ENCODE results near the gene ABCG8. TPM values are rescaled to one million over a fixed set of nuclear protein-coding genes. Genes with fewer than 3 reads are reported as not detected.

The ABCG8 gene
- total RNA-seq, 2 donors from 2014 or later = not detected

DNA sequence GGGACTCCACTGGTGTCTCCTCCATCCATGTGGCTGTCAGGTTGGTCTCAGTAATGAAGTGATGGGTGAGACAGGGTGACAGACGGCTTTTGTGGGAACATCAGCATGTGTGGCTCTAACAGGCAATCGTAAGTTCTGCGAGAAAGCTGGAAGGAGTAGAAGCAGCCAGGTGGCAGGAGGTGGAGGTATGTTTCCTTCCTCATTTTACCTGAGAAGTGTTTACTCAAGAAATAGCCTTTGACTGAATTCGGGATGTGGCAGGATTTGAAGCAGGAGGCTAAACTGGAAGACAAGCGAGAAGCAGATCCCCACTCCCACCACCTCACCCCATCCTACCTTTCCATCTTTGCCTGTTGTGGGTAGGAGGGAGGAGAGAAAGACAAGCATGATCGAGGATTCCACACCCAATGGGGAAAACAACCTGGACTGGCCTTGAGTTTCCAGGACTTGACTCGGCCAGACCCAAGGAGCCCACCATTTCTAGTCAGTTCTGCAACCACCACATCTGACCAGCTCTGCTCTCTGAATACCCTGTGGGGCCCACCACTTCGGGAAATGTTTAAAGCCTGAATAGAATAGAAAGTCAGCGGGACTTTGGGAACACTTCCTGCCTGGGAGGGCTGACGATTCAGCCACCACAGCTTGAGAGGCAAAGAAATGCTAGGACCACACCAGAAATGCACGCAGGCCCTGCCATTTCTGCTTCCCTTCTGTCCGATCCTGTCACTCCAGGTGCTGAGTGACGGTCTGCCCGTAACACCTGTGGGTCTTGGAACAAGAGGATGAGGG lies 1.2 kb downstream of the ABCG8 start:
- no peaks in the 10 kb centered on the region for H3K27me3 Mint-ChIP-seq
- ATAC-seq = no peak
- H3K27ac Mint-ChIP-seq = no peak overlapping the region
- no peaks in the 10 kb centered on the region for H3K9me3 Mint-ChIP-seq
- no peaks in the 10 kb centered on the region for H3K4me1 Mint-ChIP-seq (ENCODE audit: low read depth in 2 of 2)
- DNase-seq (ENCODE audit: low spot score) = no peak
- H3K4me3 Mint-ChIP-seq = no peak overlapping the region
- no peaks in the 10 kb centered on the region for H3K36me3 Mint-ChIP-seq

DNA sequence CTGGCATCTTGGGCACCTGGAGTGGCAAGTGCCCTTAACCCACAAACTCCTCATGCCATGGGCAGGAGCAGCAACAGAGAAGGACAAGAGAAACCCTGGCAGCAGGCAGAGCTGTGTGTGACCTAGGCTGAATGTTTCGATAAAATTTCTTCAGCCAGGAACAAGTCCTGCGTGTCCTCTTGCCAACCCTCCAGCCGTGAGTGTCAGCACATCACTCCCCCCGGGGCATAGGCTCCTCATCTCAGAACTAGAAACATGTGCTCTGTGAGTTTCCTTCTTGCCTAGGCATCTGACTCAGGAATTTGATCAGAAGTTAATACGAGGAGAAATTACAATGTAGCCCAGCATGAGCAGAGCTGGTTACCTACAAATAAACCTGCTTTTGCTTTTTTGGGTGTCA lies 2.2 kb downstream of the ABCG8 start:
- H3K27me3 Mint-ChIP-seq = no peaks in the 10 kb centered on the region
- no peaks in the 10 kb centered on the region for H3K4me1 Mint-ChIP-seq (ENCODE audit: low read depth in 2 of 2)
- H3K27ac Mint-ChIP-seq = no peak overlapping the region
- H3K4me3 Mint-ChIP-seq = no peak overlapping the region
- DNase-seq (ENCODE audit: low spot score) (no peak), ATAC-seq (no peak)
- no peaks in the 10 kb centered on the region for H3K36me3 Mint-ChIP-seq
- H3K9me3 Mint-ChIP-seq = no peaks in the 10 kb centered on the region

DNA sequence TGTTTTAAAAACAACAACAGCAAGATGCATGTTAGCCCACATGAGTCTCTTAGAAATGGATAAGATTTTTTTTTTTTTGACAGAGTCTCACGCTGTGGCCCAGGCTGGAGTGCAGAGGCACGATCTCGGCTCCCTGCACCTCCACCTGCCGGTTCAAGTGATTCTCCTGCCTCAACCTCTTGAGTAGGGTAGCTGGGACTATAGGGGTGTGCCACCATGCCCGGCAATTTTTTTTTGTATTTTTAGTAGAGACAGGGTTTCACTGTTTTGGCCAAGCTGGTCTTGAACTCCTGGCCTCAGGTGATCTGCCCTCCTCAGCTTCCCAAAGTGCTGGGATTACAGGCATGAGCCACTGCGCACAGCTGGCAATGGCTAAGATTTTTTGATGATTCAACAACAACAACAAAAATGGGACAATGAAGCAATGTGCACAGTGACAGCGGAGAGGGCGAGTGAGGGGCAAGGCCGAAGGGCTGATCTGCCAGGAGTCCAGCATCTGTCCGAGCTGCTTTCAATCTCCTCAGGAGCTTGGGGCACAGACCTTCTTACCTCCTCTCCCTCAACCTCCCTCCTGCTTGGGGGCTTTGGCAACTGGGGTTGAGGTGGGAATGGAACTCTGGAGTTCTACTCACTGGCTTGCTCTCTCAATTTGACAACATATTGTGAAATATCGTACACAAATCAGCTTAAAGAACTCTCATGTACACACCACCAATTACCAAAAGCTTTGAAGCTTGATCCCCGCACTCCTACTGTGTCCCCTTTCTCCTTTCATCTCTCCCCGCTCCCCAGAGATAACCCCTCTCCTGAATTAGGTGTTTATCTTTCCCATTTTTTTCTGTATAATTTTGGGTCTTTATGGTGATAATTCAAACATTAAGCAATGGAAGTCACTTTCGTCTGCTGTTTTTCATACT lies 3.4 kb downstream of the ABCG8 start:
- H3K27ac Mint-ChIP-seq = no peak overlapping the region
- no peaks in the 10 kb centered on the region for H3K4me1 Mint-ChIP-seq (ENCODE audit: low read depth in 2 of 2)
- no peak overlapping the region for H3K4me3 Mint-ChIP-seq
- no peak for ATAC-seq
- no peak for DNase-seq (ENCODE audit: low spot score)
- H3K27me3 Mint-ChIP-seq = no peaks in the 10 kb centered on the region
- no peaks in the 10 kb centered on the region for H3K9me3 Mint-ChIP-seq
- no peaks in the 10 kb centered on the region for H3K36me3 Mint-ChIP-seq

DNA sequence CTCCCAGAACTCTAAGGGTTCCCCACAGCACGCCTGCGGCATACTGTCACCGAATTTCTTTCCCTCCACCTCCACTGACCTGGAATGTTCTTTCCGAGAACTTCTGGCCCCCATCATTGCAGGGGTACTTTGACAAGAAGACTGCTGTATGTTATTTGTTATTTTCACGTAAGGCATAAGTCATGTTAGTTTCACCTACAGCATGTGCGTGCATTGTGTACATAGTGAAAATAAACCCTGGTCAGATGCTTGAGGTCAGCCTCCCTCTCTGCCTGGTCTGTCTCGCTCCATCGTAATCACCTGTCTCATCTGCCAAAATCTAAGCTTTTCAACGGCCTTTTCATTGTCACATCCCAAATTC lies 4.1 kb downstream of the ABCG8 start:
- DNase-seq (ENCODE audit: low spot score) = no peak
- ATAC-seq = no peak
- Mint-ChIP-seq H3K27me3 (peaks cover 0 to 2% of the 10 kb centered on the region in 2 donors), H3K4me3 (no peak overlapping the region), H3K36me3 (no peaks in the 10 kb centered on the region), H3K4me1 (ENCODE audit: low read depth in 2 of 2) (no peaks in the 10 kb centered on the region), H3K9me3 (no peaks in the 10 kb centered on the region), H3K27ac (no peak overlapping the region)

DNA sequence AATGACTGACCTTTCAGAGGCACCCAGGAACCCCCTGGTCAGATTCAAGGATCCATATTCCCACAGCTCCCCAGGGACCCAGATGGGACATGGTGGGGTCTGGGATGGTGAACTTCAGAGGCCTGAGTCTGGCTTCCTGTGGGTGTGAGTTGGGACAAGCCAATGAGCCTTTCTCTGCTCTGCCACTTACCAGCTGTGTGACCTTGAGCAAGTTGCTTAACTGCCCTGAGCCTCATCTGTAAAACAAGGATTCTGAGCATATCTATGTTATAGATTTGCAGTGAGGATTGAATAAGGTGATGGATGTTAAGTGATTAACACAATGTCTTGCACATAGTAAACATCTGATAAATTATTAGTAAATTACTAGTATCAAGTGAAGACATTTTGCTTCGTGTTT lies 6.4 kb downstream of the ABCG8 start:
- Mint-ChIP-seq H3K4me1 (ENCODE audit: low read depth in 2 of 2) (no peaks in the 10 kb centered on the region), H3K9me3 (no peaks in the 10 kb centered on the region), H3K27me3 (peaks cover 0 to 2% of the 10 kb centered on the region in 2 donors), H3K36me3 (no peaks in the 10 kb centered on the region), H3K27ac (no peak overlapping the region), H3K4me3 (no peak overlapping the region)
- DNase-seq (ENCODE audit: low spot score) (no peak), ATAC-seq (no peak)

DNA sequence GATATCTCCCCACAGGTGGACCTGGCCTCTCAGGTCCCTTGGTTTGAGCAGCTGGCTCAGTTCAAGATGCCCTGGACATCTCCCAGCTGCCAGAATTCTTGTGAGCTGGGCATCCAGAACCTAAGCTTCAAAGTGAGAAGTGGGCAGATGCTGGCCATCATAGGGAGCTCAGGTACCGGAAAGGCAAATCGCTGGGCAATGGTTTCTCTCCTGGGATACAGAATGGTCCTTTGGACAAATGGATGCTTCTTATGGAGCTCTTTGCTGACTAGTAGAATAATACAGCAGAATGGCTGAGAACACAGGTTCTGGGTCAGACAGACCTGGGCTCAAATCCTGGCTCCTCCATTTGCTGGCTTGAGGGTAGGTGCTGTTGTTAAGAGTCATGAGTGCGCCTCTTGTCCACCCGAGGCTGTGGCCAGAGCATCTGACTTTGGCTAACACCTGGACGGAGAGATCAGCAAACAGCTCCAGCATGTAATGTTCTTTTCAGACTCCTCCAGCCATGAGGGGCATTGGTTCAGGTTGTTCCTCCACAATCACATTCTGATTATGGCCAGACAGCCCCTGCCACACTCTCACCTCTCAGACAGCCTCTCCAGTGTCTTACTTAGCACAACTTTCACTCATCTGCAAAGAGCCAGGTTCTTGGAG lies 7.5 kb downstream of the ABCG8 start:
- Mint-ChIP-seq H3K27me3 (peaks cover 0 to 2% of the 10 kb centered on the region in 2 donors), H3K27ac (no peak overlapping the region), H3K4me1 (ENCODE audit: low read depth in 2 of 2) (no peaks in the 10 kb centered on the region), H3K9me3 (no peaks in the 10 kb centered on the region), H3K4me3 (no peak overlapping the region), H3K36me3 (no peaks in the 10 kb centered on the region)
- DNase-seq (ENCODE audit: low spot score) (no peak), ATAC-seq (no peak)

DNA sequence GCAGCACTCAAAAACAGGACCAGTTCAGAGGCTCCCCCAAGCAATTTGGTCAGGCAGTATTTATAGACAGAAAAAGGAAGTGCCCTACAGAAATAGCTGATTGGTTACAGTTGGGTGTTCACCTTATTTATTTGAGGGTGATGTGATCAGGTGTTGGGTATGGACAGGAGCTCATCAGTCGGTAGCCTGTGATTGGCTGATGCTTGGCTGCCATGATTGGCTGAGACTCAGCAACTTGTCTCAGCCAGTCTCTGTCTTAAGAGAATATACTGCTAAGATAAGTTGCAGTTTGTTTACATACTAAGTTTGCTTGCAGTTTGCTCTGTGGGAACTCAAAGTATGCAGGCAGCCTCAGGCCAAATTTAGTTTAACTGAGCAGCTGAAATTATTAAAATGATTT lies 9.4 kb downstream of the ABCG8 start:
- Mint-ChIP-seq H3K27me3 (peaks cover 0 to 2% of the 10 kb centered on the region in 2 donors), H3K9me3 (no peaks in the 10 kb centered on the region), H3K36me3 (no peaks in the 10 kb centered on the region), H3K4me3 (no peak overlapping the region), H3K4me1 (ENCODE audit: low read depth in 2 of 2) (no peaks in the 10 kb centered on the region), H3K27ac (no peak overlapping the region)
- DNase-seq (ENCODE audit: low spot score) (no peak), ATAC-seq (no peak)

DNA sequence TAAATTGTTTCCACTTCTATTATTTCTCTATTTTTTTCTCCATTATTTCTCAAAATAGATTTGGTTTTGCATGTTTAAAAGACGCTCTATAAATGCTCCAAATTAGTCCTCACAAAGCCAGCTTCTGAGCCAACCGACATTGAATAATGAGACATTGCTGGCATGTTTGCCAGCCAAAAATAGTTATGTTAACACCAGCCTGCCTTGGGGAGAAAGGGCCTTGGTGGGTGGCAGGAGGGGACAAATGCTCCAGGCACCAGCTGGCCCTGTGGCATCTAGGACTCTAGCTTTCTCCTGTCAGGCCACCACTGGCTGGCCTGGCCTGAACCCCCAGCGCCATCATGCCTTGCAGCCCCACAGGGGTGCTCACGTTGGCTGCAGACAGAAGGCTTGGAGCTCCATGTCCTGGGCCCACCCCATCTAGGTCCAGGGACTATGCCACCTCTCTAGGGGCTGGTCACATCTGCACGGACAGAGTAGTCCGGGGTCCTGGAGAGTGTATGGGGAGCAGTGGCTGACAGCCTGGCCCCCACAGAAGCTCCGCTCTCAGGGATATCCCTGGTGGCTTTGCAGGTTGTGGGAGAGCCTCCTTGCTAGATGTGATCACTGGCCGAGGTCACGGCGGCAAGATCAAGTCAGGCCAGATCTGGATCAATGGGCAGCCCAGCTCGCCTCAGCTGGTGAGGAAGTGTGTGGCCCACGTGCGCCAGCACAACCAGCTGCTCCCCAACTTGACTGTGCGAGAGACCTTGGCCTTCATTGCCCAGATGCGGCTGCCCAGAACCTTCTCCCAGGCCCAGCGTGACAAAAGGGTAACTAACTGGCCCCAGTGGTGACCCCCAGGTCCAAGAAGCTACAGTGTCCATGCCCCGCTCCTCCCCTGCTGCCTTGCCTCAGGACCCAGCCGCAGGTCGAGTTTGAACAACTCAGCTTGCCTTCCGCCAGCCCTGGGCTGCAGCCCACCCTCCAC lies 12.5 kb downstream of the ABCG8 start:
- no peak overlapping the region for H3K4me3 Mint-ChIP-seq
- ATAC-seq = peak in 1 of 2 donors; percentile 40
- H3K9me3 Mint-ChIP-seq = no peaks in the 10 kb centered on the region
- no peak for DNase-seq (ENCODE audit: low spot score)
- H3K4me1 Mint-ChIP-seq (ENCODE audit: low read depth in 2 of 2) = no peaks in the 10 kb centered on the region
- H3K36me3 Mint-ChIP-seq = no peaks in the 10 kb centered on the region
- H3K27me3 Mint-ChIP-seq = peaks cover 10 to 15% of the 10 kb centered on the region in 2 donors
- no peak overlapping the region for H3K27ac Mint-ChIP-seq

DNA sequence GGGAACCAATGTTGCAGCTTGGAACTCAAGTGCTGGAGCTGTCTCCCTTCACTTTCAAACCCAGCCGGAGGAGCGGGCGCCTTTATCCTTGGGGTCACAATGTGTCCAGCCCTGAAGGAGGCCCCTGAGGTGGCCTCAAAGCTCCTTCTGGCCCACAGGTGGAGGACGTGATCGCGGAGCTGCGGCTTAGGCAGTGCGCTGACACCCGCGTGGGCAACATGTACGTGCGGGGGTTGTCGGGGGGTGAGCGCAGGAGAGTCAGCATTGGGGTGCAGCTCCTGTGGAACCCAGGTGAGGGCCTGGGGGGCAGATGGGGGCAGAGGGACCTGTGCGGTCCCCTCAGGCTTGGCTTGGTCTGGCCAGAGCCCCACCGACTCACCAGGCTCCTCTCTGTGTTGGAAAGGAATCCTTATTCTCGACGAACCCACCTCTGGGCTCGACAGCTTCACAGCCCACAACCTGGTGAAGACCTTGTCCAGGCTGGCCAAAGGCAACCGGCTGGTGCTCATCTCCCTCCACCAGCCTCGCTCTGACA lies 13.5 kb downstream of the ABCG8 start:
- H3K36me3 Mint-ChIP-seq = no peaks in the 10 kb centered on the region
- no peaks in the 10 kb centered on the region for H3K4me1 Mint-ChIP-seq (ENCODE audit: low read depth in 2 of 2)
- no peak overlapping the region for H3K4me3 Mint-ChIP-seq
- DNase-seq (ENCODE audit: low spot score) = no peak
- no peak overlapping the region for H3K27ac Mint-ChIP-seq
- H3K9me3 Mint-ChIP-seq = no peaks in the 10 kb centered on the region
- no peak for ATAC-seq
- peaks cover 18 to 25% of the 10 kb centered on the region in 2 donors for H3K27me3 Mint-ChIP-seq

DNA sequence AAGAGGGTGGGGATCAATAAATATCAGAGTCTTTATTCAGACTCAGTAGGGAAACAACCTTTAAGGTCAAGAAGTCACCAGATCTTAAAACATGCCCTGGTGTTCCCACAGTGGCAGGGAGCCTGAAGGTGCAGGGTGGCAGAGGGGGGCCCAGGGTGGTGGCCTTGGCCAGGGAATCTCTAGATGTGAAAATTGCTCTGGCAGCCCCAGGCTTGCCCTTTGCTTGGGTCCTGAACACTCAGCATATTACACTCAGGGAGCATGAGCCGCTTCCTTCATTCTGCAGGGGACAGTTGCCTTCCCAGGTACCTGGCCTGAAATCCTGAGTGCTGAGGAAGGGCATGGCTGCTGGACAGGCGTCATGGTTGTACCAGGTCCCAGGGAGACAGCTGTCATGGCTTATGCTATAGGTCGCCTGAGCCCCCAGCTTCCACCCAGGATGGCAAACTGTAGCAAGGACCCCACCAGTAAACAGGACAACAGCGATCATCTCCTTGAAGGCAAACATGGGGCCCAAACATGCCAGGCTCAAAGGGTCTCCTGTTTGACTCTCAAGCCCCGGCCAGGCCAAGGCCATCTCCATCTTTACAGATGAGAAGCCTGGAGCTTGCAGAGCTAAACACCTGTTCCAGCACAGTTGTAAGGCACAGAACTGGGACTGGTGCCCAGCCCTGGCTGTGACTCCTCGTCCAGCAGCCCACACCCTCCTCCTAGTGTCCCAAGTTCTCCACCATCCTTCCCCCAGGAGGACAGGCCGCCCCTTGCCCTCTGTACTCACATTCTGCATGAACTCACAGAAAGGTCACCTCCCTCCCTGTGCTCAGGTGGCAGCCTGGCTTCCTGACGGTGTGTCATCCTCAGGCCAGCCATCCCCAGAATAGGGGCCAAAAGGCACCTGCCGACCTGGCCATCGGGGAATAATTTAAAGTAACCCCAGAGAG lies 14.6 kb downstream of the ABCG8 start:
- Mint-ChIP-seq H3K4me1 (ENCODE audit: low read depth in 2 of 2) (no peaks in the 10 kb centered on the region), H3K9me3 (no peaks in the 10 kb centered on the region), H3K27me3 (peaks cover 23 to 36% of the 10 kb centered on the region in 2 donors), H3K4me3 (no peak overlapping the region), H3K27ac (no peak overlapping the region), H3K36me3 (no peaks in the 10 kb centered on the region)
- DNase-seq (ENCODE audit: low spot score) = no peak
- peak in 1 of 2 donors; percentile 30 for ATAC-seq

DNA sequence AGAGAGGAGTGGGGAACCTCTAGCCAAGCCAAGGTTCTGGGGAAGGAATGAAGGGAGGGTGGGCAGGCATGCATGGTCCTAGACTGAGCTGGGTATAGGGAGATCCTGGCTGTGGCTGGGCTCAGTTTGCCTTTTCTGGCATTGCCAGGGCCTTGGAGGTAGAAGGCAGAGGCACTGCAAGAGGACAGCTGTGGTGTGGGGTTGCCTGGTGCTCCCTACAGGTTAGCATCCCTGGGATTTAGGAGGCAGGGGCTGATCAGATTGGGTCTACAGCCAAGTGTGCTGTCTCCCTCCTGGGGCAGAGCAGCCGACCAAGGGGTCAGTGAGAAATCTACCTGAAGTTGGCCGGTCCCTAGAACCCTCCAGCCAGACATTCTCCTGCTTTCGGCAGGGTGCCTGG lies 15.9 kb downstream of the ABCG8 start:
- no peaks in the 10 kb centered on the region for H3K36me3 Mint-ChIP-seq
- ATAC-seq = no peak
- H3K9me3 Mint-ChIP-seq = no peaks in the 10 kb centered on the region
- H3K4me3 Mint-ChIP-seq = no peak overlapping the region
- no peaks in the 10 kb centered on the region for H3K4me1 Mint-ChIP-seq (ENCODE audit: low read depth in 2 of 2)
- no peak for DNase-seq (ENCODE audit: low spot score)
- H3K27ac Mint-ChIP-seq = no peak overlapping the region
- H3K27me3 Mint-ChIP-seq = peaks cover 30 to 49% of the 10 kb centered on the region in 2 donors

DNA sequence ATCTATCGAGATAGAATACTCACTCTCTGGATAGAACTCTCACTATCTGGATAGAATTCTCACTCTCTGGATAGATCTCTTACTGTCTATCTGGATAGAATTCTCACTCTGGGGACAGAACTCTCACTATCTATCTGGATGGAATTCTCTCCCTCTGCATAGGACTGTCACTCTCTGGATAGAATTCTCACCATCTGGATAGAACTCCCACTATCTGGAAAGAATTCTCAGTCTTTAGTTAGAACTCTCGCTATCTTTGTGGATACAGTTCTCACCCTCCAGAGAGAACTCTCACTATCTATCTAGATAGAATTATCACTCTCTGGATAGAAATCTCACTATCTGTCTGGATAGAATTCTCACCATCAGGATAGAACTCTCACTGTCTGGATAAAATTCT lies 16.5 kb downstream of the ABCG8 start:
- no peaks in the 10 kb centered on the region for H3K4me1 Mint-ChIP-seq (ENCODE audit: low read depth in 2 of 2)
- peaks cover 33 to 55% of the 10 kb centered on the region in 2 donors for H3K27me3 Mint-ChIP-seq
- no peaks in the 10 kb centered on the region for H3K36me3 Mint-ChIP-seq
- no peak for ATAC-seq
- no peaks in the 10 kb centered on the region for H3K9me3 Mint-ChIP-seq
- H3K27ac Mint-ChIP-seq = no peak overlapping the region
- no peak for DNase-seq (ENCODE audit: low spot score)
- no peak overlapping the region for H3K4me3 Mint-ChIP-seq
